GM21717 (cell line): ENCODE measurements around the gene KRT8.
"Not testable (repeated sequence)": the region's sequence is repeated elsewhere in the genome, so short reads cannot be mapped to it uniquely, and the experiment has no call there.

Experiments used
- ATAC-seq: cut with Tn5 transposase; IDR thresholded peaks from one replicate; pipeline ENCODE4 v1.9.1; 2021; ENCODE audit warnings: mild to moderate bottlenecking, moderate library complexity; ENCODE audit not compliant: unreplicated experiment

KRT8 gene

DNA sequence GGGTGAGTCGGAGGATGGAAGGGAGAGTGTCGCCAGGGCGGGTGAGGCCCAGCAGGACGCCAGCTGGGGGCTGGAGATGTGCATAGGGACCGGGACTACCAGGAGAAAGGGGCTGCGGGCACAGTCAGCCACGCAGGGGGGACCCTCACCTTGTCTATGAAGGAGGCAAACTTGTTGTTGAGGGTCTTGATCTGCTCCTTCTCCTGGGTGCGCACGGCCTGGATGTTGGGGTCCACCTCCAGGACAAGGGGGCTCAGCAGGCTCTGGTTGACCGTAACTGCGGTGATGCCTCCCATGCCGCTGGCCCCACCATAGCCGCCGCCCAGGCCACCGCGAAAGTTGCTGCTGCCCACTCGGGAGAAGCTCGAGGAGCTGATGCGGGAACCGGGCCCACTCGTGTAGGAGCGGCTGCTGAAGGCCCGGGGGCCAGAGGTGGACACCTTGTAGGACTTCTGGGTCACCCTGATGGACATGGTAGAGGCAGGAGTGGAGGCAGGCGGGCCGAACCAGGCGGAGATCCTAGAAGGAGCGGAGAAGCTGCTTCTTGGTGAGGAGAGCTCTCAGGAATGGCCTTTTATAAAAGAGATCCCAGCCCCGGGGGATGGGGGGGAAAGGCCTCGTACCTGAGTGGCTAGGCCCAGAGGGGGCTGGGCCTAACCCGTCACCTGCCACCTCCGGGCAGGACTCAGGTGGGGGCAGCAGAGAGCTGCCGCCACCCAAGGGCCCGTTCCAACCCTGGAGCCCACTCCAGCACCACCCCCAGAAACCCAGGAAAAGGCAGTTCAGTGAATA is at the start of gene KRT8:
Gene KRT8 (minus strand): TSS at position 568 of the 792 bp plus-strand sequence. CDS start 95 bp downstream, at position 473.
- not testable (repeated sequence) for ATAC-seq

DNA sequence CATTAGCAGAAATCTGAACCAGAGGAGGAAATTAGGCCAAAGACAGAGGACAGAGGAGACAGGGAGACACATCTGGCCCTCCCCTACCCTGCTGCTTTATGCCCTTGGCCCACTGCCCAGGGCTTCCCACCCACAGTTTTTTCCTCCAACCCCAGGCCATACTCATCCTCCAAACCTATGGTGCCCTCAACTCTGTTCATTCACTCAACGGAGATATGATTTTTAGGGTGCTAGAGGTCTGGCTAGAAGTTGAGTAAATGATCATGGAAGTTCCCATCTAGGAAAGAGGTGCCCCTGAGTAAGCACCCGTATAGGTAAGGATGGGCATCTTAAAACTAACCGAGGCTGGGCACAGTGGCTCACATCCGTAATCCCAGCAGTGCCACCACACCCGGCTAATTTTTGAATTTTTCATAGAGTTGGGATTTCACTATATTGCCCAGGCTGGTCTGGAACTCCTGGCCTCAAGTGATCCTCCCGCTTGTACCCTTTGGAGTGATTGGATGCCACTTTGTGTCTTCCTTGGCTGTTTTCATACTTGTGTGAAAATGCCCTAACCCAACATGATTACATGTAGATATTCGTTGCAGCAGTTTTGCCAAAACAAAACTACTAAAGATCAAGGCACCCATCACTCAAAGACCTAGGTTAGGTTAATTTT is 48.4 kb upstream of the KRT8 start:
- no peak for ATAC-seq

DNA sequence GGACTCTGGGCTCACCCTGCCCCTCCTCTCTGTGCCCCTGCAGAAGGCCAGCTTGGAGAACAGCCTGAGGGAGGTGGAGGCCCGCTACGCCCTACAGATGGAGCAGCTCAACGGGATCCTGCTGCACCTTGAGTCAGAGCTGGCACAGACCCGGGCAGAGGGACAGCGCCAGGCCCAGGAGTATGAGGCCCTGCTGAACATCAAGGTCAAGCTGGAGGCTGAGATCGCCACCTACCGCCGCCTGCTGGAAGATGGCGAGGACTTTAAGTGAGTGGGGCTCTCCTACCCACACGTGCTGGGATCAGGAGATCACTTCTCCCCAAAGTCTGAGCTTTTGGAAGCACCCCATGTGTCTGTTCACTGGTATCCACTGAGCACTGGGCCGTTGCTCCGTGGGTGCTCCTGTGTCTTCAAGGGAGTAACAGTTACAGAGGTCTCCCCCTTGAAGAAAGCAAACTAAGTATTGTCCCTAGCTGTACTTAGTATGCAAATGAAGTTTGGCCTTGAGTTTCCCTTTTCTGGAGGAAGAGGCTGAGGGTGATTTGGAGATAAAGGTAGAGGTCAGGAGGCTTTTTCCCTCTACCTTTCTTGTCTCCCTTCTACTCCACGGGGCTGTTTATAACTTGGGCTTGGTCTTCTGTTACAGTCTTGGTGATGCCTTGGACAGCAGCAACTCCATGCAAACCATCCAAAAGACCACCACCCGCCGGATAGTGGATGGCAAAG is 47.4 kb upstream of the KRT8 start:
- no peak for ATAC-seq

DNA sequence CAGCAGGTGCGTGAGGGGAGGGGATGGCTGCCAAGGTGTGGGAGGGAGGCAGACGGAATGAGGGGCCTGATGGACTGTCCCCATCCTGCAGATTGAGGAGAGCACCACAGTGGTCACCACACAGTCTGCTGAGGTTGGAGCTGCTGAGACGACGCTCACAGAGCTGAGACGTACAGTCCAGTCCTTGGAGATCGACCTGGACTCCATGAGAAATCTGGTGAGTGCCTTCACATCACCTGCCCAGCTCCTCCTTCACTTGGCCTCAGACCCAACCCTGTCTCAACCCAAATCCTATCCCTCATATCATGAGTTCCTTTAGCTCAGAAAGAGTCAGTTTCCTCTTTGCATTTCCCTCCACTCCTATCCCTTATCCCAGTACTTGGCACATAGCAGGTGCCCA is 46.8 kb upstream of the KRT8 start:
- ATAC-seq = no peak

DNA sequence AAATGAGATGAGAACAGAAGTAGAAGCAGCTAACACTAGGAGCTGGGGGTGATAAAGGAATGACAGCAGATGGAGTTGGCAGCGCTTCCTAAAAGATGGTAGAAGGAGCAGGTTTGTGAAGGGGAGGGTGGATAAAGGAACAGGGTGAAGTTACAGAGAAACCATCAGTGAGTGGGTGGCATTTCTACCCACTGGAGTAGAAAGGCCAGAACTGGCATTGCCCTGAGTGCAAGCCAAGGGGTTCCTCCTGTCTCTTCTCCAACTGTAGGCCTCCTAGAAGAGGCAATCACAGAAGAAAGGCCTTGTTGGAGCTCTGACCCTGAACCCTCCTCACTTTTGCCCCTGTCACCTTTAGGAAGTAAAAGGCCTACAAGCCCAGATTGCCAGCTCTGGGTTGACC is 46.2 kb upstream of the KRT8 start:
- no peak for ATAC-seq

DNA sequence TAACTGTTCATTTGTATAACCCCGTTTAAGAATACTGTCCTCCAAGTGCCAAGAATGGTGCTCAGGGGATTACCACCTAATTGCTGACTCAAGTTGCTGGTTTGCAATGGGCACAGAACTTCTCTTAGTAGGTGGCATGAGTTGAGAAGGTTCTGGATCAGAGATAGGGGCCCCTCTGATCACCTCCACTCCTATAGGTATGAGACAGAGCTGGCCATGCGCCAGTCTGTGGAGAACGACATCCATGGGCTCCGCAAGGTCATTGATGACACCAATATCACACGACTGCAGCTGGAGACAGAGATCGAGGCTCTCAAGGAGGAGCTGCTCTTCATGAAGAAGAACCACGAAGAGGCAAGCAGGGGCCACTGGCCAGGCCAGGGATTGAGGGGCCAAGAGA is 45.7 kb upstream of the KRT8 start:
- ATAC-seq = no peak

DNA sequence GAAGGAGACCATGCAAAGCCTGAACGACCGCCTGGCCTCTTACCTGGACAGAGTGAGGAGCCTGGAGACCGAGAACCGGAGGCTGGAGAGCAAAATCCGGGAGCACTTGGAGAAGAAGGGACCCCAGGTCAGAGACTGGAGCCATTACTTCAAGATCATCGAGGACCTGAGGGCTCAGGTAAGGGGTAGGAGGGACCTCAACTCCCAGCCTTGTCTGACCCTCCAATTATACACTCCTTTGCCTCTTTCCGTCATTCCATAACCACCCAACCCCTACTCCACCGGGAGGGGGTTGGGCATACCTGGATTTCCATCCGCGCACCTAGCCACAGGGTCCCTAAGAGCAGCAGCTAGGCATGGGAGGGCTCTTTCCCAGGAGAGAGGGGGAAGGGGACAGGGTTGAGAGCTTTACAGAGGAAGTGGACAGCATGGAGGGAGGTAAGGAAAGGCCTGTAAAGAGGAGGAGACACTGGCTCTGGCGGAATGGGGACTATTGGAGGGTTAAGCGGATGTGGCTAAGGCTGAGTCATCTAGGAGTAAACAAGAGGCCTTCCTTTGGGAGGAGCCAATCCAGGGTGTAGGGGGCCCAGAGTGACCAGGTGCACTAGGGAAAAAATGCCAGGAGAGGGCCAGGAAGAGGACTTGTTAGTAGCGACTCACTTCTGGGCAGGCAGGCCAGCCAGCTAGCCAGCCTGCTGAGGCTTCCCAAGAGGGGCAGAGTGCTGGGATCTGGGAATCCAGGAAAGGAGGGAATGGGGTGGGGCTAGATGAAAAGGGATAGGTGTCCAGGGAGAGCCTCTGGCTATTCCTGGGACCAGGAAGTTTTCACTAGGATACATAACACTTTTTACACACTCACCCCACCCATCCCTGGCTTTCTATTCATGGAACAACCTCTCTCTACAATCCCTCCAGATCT is 44.8 kb upstream of the KRT8 start:
- ATAC-seq = no peak

DNA sequence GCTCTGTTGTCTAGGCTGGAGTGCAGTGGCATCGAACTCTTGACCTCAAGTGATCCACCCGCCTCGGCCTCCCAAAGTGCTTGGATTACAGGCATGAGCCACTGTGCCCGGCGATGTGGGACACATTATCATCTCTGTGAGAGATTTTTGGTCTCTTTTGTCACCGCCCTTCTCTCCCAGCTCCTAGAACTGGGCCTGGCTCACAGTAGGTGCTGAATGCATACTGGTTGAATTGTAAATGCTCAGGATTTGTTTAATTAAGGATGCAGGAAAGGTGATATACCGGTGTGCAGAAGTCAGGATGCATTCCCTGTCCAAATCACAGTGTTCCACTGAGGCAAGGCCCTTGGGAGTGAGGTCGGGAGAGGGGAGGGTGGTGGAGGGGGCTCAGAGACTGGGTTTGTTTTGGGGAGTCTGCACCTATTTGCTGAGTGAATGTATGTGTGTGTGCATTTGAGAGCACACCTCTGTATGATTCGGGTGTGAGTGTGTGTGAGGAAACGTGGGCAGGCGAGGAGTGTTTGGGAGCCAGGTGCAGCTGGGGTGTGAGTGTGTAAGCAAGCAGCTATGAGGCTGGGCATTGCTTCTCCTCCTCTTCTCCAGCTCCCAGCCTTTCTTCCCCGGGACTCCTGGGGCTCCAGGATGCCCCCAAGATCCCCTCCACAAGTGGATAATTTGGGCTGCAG is 43.0 kb upstream of the KRT8 start:
- no peak for ATAC-seq

DNA sequence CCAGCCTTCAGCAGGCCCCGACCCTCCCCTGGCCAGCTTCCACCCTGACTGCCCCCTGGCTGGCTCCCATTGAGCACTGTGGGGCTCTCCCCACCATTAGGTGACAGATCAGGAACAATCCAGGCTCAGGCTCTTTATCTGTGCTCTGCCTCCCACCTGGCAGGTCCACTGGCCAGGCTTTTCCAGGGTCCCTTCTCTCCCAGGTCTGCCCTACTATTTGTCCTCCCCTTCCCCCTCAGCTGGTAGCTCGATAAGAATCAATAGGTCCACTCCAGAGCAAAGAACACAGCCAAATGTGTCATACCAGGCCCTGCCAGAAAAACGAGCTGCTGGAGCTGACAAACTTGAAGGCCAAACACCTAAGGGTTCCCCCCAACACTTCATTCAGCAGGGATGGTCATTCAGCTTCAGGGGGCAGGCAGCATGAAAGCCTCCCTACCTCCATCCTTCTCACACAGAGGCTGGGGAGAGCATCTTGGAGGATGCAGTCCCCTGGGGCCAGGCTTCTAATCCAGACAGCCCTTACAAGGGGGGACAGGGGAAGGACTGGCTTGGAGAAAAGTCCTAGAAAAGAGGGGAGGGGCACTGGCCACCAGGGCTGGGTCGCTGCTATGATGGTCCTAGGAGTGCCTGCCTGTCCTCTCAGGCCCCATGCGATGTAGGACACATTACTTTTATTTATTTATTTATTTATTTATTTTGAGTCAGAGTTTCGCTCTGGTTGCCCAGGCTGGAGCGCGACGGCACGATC is 42.1 kb upstream of the KRT8 start:
- no peak for ATAC-seq

DNA sequence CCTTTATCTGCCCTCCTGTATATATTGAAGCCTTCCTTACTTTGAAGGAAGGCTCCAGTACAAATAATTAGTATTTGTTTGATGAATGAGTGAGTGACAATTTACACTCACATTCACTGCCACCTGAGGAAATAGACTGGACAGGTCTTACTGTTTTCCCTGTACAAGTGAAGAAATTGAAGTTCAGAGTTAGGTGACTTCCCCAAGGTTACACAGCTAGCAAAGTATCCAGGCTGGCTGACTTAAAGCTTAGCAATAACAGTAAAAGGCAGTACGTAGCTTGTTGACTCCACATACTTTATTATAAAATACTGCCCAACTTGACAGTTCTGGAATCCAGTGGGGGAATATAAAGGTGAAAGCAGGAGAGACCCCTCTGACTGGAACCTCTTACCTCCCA is 41.5 kb upstream of the KRT8 start:
- no peak for ATAC-seq

DNA sequence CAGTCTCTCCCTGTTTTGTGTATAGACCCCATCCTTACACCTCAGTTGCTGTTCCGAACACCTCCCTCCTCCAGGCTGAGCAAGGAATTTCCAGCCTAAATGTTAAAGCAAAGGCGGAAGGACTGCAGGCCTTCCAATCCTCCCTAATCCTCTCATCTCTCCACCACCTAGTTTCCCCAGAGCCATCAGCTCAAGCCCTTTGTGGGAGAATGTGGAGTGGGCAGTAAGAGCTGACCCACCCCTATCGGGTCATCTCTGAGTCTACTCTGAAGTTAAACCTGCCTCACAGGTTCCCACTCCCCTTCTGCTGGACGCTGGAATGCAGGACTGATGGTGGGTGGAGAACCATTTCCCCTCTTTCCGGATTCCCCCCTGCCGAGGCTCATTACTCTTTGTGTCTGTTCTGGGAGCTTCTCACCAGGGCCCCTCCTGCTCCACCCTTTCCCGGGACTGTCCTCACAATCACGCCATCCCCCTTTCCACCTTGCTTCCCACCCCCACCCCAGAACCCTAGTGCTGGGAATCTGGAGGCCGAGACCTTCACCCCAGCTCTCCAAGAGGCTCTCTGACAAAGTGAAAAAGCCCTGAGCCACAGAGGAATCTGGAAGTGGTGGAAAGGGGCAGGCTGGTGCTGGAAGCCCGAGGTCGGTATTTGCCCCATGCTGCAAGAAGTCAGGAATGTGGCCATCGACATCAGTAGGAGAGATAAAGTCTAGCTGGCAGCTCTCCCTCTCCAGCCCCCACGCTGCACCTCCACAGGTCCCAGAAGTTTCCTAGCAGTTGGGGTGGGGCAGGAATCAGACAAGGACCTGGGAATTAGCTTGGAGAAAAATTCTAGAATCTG is 40.7 kb upstream of the KRT8 start:
- no peak for ATAC-seq

DNA sequence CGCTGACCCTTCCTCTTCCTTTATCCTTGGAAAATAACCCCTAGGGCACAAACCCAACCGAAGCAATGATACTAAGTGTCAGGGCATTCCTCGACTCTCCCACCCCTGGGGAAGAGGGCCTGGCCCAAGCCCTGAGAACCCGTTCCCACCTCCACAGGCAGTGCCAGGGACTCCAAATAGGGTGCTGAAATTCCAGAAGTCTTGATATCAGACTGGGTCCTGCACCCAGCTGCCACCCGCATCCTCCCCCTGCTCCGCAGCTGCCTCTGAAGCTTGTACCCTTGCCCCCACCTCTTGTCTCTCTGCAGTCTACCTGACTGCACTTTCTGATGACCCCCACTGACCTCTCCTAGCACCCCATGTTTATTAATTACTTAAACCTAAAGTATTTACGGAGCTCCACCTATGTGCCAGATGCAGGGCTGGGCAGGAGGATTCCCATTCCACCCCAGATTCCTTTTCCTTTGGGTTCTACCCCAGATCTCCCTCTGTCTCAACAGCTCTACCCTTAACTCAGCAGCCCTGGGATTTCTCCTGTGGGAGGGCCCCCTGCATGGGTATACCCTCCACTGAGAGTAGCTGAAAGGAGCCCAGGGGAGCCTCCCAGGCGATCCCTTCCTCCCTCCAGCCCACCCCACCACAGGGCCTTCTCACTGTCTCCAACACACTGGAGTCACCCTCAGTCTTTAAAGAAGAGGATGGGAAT is 40.0 kb upstream of the KRT8 start:
- no peak for ATAC-seq

DNA sequence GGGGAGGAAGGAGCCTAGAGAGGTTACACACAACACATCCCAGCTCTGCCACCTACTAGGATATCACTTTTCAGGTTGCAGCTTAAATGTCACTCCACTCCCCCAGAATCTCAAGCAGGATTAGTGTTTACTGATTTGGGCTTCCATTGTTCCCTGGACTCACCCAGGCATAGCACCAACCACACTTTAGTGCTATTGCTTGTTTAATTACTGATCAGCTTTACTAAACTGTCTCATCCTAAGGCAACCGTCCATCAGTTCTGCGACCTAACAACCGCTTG is 38.0 kb upstream of the KRT8 start:
- no peak for ATAC-seq

DNA sequence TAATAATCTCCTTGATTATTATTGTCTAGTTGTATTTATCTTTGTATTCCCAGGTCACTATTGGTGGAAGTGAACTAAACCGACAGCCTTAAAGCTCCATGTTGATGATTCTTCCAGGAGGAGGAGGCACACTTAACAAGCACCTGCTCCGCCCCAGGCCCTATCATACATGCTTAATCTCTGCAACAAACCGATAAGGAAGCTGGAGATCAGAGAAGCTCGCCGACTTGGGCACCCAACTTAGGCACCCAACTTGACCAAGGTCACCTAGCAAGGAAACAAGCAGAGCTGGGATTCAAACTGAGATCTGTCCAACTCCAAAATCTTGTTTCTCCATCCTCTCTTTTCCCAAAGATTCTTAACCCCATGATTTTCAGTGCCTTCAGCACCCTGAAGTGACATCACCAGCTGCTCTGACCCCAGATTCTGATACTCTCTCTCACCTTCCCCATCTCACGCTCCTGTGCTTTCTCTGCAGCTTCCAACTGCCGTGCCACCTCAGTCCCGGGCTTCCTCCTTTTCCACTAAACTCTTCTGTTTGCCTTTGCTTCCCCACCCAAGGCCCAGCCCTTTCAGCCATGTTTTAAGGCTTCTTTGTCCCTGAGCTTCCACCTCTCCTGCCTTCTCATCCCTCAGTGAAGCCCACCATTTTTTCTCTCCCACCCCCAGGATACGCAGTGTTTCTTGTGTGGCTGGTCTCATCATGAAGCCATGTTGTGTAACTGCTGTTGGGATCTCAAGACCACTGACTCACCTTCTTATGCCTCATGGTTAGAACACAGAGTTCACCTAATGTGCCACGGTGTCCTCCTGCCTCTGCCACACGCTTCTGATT is 37.4 kb upstream of the KRT8 start:
- ATAC-seq = no peak

DNA sequence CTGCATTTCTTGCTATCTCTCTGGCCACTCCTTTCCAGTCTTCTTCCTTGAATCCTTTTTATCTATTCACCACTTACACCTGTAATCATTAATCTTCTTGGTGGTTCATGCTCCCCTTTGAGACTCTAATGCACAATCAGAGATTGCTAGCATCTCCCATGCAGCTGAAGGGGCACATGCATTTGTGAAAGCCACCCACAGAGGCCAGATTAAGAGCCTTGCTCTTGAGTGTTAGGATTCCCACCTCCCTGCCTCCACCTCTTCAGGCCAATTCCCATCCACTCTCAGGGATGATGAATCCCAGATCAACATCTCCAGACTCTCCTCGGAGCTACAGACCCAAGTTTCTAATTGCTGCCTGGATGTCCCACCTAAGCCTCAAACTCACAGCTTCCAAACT is 24.7 kb upstream of the KRT8 start:
- ATAC-seq = no peak

DNA sequence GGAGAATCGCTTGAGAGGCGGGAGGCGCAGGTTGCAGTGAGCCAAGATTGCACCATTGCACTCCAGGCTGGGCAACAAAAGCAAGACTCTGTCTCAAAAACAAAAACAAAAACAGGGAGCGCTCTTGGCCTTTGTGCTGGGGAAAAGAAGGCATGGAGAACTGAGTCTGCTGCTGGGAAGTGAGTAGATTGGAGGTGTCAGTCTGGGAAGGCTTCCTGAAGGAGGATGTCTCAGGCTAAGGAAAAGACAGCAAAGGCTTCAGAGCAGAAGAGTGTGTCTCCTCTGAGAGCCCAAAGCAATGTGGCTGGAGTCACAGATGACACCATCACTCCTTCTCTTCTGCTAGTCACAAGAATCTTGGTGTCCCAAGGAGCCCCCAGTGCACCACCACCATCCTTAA is 23.1 kb upstream of the KRT8 start:
- ATAC-seq = no peak

DNA sequence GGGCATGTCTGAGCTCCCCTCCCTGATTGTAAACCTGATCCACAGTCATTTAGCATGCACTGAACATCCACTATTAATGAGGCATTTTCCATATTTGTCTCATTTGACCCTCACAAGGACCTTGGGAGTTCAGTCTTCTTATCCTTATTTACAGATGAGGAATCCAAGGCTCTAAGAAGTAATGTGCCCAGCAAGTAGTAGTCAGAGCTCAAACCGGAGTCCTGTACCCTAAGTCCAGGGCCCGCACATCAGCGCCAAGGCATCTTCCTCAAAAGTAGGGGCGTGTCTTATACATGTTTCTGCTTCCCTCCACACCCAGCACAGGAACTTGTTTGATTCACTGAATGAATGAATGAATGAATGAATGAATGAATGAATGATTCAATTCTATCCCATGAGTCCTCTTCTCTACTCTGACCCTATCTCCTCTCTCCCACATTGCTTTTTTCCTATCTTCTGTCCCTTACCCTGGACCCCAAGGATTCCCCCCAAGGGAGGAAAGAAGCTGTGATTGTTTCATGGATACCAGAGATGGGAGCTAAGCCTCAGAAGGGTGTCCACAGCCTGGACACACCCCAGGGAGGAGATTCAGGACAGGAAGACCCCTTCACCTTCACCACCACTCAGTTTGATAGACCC is 21.8 kb upstream of the KRT8 start:
- no peak for ATAC-seq
